OCI-LY7 (cell line): Measurements from ENCODE around the gene CHD5.

ENCODE experiments used
- CTCF ChIP-seq: fragments of 200-600 bp; sonication (generic); conservative IDR thresholded peaks from 2 replicates; pipeline ENCODE4 v1.5.1; 2014; ENCODE audit warnings: mild to moderate bottlenecking, antibody characterized with exemption, low read length, moderate library complexity, mixed read lengths
- EZH2phosphoT487 ChIP-seq: fragments of 200-600 bp; sonication (generic); IDR thresholded peaks from 2 replicates; pipeline ENCODE4 v1.6.1; 2018; ENCODE audit warnings: low read depth, borderline replicate concordance, mild to moderate bottlenecking, mixed run types, antibody characterized with exemption, low read length, moderate library complexity, mixed read lengths

GRCh38 chr1:6167391-6168303 is 12.5 kb downstream of the CHD5 start:
- no peak for TF ChIP-seq EZH2phosphoT487
- TF ChIP-seq CTCF = no peak
